Thyroid gland (tissue), 4 donors: ENCODE data around the gene OR4C12. TPM values are rescaled to one million over a fixed set of nuclear protein-coding genes. Genes with fewer than 3 reads are reported as not detected.
"Not testable (repeated sequence)": the region's sequence is repeated elsewhere in the genome, so short reads cannot be mapped to it uniquely, and the experiment has no call there.

ENCODE experiments used
- DNase-seq, 2 donors: peaks; one replicate each; pipeline ENCODE4 v3.0.0-alpha.2; 2019
- H3K27ac ChIP-seq, 3 donors: fragments of 200-600 bp; sonication (generic); 1 replicate in 2 of 3; 2 replicates in 1 of 3; pipeline ENCODE4 v1.5.1; 2016 to 2019; ENCODE audit warnings: mild to moderate bottlenecking in 1 of 3, moderate library complexity in 1 of 3
- H3K27me3 ChIP-seq: fragments of 200-600 bp; sonication (generic); one replicate; pipeline ENCODE4 v1.5.1; 2019
- H3K36me3 ChIP-seq, 2 donors: fragments of 200-600 bp; sonication (generic); one replicate each; pipeline ENCODE4 v1.5.1; 2016 to 2019
- H3K4me1 ChIP-seq, 2 donors: fragments of 200-600 bp; sonication (generic); one replicate each; pipeline ENCODE4 v1.5.1; 2017 to 2019
- H3K4me3 ChIP-seq, 3 donors: fragments of 200-600 bp; sonication (generic); replicated peaks in 1 of 3; 1 replicate in 2 of 3; 2 replicates in 1 of 3; pipeline ENCODE4 v1.5.1; 2016; ENCODE audit warnings: mild to moderate bottlenecking in 1 of 3
- H3K9me3 ChIP-seq: fragments of 200-600 bp; sonication (generic); one replicate; pipeline ENCODE4 v1.5.1; 2017
- POLR2A ChIP-seq, 2 donors: fragments of 450-650 bp; IDR thresholded peaks; one replicate each; pipeline ENCODE4 v1.6.1; 2017; ENCODE audit warnings: antibody characterized with exemption in 2 of 2, mild to moderate bottlenecking in 2 of 2, moderate library complexity in 1 of 2
- WGBS, 2 donors: methylation state at CpG; one replicate each; pipeline ENCODE4 v1.1.5; 2017; 5-methylcytosine and 5-hydroxymethylcytosine counted together
- intact Hi-C: fragments of 100-400 bp; cut with DNase I; formaldehyde crosslinking; loops from one replicate; pipeline ENCODE4 v1.15.1; 2023
- total RNA-seq, 4 donors: library from RNA; depleted of rRNA; stranded (reverse); fragments of >200 nt; gene quantifications; one replicate each; pipeline ENCODE4 v1.2.3, GENCODE V29; 2016
- TF ChIP-seq, protein P1 (sequence below), 6 experiments: fragments of 200-600 bp in 3 of 6; fragments of 450-650 bp in 3 of 6; sonication (generic) in 3 of 6; IDR thresholded peaks; one replicate each; pipeline ENCODE4 v1.5.1; 2016 to 2019; ENCODE audit warnings: antibody characterized with exemption in 6 of 6, mild to moderate bottlenecking in 2 of 6, inconsistent platforms in 1 of 6, moderate library complexity in 1 of 6

The OR4C12 gene
- total RNA-seq, result not detected

DNA sequence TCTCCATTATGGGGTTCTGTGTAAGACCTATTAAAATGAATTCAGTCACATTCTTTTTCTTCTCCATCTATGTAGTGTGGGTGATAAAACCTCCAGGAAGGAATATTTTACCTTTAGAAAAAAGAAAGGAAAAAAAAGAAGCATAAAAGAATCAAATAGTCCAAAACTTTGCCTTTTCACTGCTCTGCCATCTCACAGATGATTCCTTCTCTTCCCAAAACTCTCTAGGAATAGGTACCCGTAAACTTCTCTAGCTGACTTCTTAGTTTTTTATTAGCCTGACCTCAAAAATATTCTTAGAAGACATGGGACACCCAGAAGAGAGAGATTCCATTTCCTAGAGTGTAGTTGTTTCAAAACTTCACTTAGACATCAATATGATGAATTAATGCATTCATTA lies at the start of gene OR4C12:
TSS of gene OR4C12 (minus strand) at position 101 of the 400 bp plus-strand sequence. CDS start at position 67, 34 bp downstream.
- H3K9me3 ChIP-seq, result not testable (repeated sequence)
- WGBS, 2 donors, result 45 to 46% methylated on average over 1 of the region's 1 CpG

DNA sequence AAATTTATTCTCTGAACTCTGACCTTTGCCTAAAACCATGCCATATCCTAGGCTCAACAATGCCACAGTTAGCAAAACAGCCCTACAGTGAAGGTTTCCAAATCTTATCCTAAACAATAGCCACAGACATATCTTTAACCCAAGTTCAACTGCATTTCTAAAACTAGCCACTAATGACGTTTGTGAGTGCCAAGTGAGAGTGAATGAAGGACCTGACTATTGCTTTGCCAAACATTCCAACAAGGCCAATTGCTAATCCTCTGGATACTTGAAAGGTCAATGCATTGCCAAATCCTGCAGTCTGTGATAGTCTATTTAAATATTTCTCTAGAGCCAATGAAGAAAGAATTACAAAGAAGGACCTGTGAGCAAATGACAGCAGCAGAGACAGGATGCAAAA lies 47.9 kb upstream of the OR4C12 start:
- no peak overlapping the region for H3K4me3 ChIP-seq
- H3K9me3 ChIP-seq, result no peaks in the 10 kb centered on the region
- no peaks in the 10 kb centered on the region for H3K4me1 ChIP-seq
- no peaks in the 10 kb centered on the region for H3K36me3 ChIP-seq
- TF ChIP-seq, protein P1, sequence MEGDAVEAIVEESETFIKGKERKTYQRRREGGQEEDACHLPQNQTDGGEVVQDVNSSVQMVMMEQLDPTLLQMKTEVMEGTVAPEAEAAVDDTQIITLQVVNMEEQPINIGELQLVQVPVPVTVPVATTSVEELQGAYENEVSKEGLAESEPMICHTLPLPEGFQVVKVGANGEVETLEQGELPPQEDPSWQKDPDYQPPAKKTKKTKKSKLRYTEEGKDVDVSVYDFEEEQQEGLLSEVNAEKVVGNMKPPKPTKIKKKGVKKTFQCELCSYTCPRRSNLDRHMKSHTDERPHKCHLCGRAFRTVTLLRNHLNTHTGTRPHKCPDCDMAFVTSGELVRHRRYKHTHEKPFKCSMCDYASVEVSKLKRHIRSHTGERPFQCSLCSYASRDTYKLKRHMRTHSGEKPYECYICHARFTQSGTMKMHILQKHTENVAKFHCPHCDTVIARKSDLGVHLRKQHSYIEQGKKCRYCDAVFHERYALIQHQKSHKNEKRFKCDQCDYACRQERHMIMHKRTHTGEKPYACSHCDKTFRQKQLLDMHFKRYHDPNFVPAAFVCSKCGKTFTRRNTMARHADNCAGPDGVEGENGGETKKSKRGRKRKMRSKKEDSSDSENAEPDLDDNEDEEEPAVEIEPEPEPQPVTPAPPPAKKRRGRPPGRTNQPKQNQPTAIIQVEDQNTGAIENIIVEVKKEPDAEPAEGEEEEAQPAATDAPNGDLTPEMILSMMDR (IDR thresholded peaks at IDR 0.05), result no peak
- no peak for TF ChIP-seq POLR2A (IDR thresholded peaks at IDR 0.05)
- 68 to 80% methylated on average over 1 of the region's 1 CpG for WGBS, 2 donors
- intact Hi-C loops, result no loop called here
- no peaks in the 10 kb centered on the region for H3K27me3 ChIP-seq
- H3K27ac ChIP-seq, result no peak overlapping the region
- no peak for DNase-seq

More for the DNA sequence above, at the start of gene OR4C12:
- H3K4me1 ChIP-seq, H3K36me3 ChIP-seq, intact Hi-C loops, H3K27ac ChIP-seq, H3K4me3 ChIP-seq, H3K27me3 ChIP-seq, DNase-seq: not testable (repeated sequence)

DNA sequence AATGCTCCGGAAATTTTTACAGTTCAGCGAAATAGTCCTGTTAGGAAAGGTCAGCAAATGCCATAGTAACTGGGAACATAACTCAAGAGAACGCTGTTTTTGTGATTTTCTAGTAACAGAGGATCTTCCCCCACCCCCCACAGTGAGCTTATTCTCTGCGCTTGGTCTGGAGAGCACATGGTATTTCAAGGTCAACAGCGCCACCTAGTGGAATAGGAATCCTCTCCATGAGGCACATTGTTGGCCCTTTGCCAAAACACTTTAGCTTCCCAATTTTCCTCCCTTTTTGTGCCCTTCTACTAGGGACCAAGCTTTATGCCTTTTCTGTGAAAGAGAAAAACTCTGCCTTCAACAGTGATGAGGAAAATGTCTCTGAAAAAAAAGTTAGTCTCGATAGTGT lies 13.2 kb upstream of the OR4C12 start:
- Histone ChIP-seq H3K27me3 (no peaks in the 10 kb centered on the region), H3K4me3 (no peak overlapping the region), H3K9me3 (no peaks in the 10 kb centered on the region), H3K4me1 (no peaks in the 10 kb centered on the region), H3K27ac (no peak overlapping the region), H3K36me3 (no peaks in the 10 kb centered on the region)
- intact Hi-C loops, result no loop called here
- no peak for DNase-seq
- TF ChIP-seq POLR2A (IDR thresholded peaks at IDR 0.05), result no peak
- TF ChIP-seq, protein P1 (IDR thresholded peaks at IDR 0.05), result peak in 1 of 6 experiments; percentile 9
- 38 to 47% methylated on average over 6 of the region's 6 CpGs for WGBS, 2 donors

DNA sequence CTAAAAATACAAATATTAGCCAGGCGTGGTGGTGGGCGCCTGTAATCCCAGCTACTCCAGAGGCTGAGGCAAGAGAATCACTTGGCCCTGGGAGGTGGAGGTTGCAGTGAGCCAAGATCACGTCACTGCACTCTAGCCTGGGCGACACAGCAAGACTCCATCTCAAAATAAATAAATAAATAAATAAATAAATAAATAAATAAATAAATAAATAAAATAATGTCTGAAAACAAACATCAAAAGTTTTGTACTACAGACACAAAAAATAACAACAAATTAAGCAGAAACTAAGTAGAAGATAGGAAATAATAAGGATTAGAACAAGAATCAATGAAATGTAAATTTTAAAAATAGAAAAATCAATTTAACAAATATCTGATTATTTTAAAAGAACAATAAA lies 8.9 kb downstream of the OR4C12 start:
- H3K27me3 ChIP-seq, H3K4me1 ChIP-seq, intact Hi-C loops, H3K9me3 ChIP-seq, H3K4me3 ChIP-seq, H3K36me3 ChIP-seq, DNase-seq, H3K27ac ChIP-seq: not testable (repeated sequence)
- 74 to 90% methylated on average over 4 of the region's 4 CpGs for WGBS, 2 donors

DNA sequence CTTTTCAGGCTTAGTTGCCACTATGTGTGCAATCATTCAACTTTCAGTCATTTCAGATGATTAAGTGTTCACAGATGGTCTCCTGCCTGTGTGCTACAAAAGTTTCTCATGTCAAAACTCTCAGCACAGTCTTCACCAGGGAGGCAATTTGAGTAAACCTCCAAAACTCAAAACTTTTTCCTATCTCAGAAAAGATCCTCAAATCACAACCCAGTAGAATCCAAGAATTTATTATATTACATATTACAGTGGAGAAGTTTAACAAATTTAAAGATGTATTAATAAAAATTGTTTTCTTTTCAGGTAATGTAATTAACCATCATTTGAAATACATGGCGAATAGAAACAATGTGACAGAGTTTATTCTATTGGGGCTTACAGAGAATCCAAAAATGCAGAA lies 30.2 kb downstream of the OR4C12 start, which contains the start of gene OR4C13:
TSS of gene OR4C13 (plus strand) at position 301 of the 400 bp plus-strand sequence. CDS start at position 333, 32 bp downstream.
- no peak for DNase-seq

DNA sequence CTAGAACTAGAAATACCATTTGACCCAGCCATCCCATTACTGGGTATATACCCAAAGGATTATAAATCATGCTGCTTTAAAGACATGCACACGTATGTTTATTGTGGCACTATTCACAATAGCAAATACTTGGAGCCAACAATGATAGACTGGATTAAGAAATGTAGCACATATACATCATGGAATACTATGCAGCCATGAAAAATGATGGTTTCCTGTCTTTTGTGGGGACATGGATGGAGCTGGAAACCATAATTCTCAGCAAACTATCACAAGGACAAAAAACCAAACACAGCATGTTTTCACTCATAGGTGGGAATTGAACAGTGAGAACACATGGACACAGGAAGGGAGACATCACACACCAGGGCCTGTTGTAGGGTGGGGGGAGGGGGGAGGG lies 33.6 kb downstream of the OR4C12 start:
- H3K4me3 ChIP-seq, H3K27me3 ChIP-seq, DNase-seq, H3K27ac ChIP-seq, H3K9me3 ChIP-seq, H3K36me3 ChIP-seq, H3K4me1 ChIP-seq, intact Hi-C loops: not testable (repeated sequence)
- WGBS, 2 donors, result 65 to 79% methylated on average over 1 of the region's 1 CpG

More for the DNA sequence above, 30.2 kb downstream of the OR4C12 start, which contains the start of gene OR4C13:
- Histone ChIP-seq H3K27me3 (no peaks in the 10 kb centered on the region), H3K4me1 (no peaks in the 10 kb centered on the region), H3K36me3 (no peaks in the 10 kb centered on the region), H3K4me3 (no peak within 1 kb of the TSS), H3K9me3 (no peaks in the 10 kb centered on the region), H3K27ac (no peak within 1 kb of the TSS)
- 82 to 84% methylated on average over 1 of the region's 1 CpG for WGBS, 2 donors
- intact Hi-C loops, result no loop called here
- TF ChIP-seq, protein P1 (IDR thresholded peaks at IDR 0.05), result no peak
- TF ChIP-seq POLR2A (IDR thresholded peaks at IDR 0.05), result no peak

Other genes starting within 250 kb of the OR4C12 start
- not detected for gene OR4C13, start 30.1 kb downstream of the OR4C12 start, total RNA-seq
- not detected for gene OR4C45, start 50.3 kb upstream of the OR4C12 start, total RNA-seq